Measurements from ENCODE around the gene RBM23. TPM values are rescaled to one million over a fixed set of nuclear protein-coding genes. Genes with fewer than 3 reads are reported as not detected.
A peak's percentile ranks its signal among the peaks of the same experiment; 100 is the strongest.

RBM23 gene
- total and polyA plus RNA-seq, 10 of the 15 experiments (the other 5 are each of a cell fraction or from before 2014, with no cell fraction given) = 54.0 to 72.6 (median 61.3) TPM

GRCh38 chr14:22886500-22887259 is 32.3 kb downstream of the RBM23 start (continued):
- TF ChIP-seq CTCF (IDR thresholded peaks at IDR 0.05 in 2 of 3, conservative IDR thresholded peaks at IDR 0.05 in 1 of 3; ENCODE audit: control insufficient read depth in 2 of 3, extremely low read depth in 1 of 3, insufficient read depth in 1 of 3, low read depth in 3 of 3, low read length in 3 of 3) (peak; percentile 13 to 46 (median 18); a peak in 4 of 6 replicates), MXI1 (IDR thresholded peaks at IDR 0.05; ENCODE audit: low read depth, low read length) (peak; percentile 92), E2F8 (IDR thresholded peaks at IDR 0.05; ENCODE audit: low read depth, partially characterized antibody) (no peak), DPF2 (IDR thresholded peaks at IDR 0.05) (peak; percentile 80)

GRCh38 chr14:22885975-22886374 is 33.0 kb downstream of the RBM23 start:
- no peak for ATAC-seq
- Histone ChIP-seq H3K79me2 (ENCODE audit: control insufficient read depth, insufficient read depth, low read length) (peaks cover 5% of the 10 kb centered on the region), H3K4me3 (peak overlapping the region; percentile 36), H4K20me1 (ENCODE audit: control insufficient read depth, insufficient read depth) (no peaks in the 10 kb centered on the region), H3K9ac (ENCODE audit: control insufficient read depth, insufficient read depth, low read length) (no peak overlapping the region; the same call in 1 of the 2 replicates), H3K27me3 (replicated peaks in 1 of 2; ENCODE audit: control insufficient read depth in 2 of 2, insufficient read depth in 2 of 2, low read length in 1 of 2) (no peaks in the 10 kb centered on the region), H3K4me1 (ENCODE audit: control insufficient read depth, insufficient read depth, low read length) (peaks cover 35% of the 10 kb centered on the region), H3K9me3 (replicated peaks; ENCODE audit: control insufficient read depth, insufficient read depth, low read length) (no peaks in the 10 kb centered on the region), H3K4me2 (ENCODE audit: control insufficient read depth, insufficient read depth) (peak overlapping the region; percentile 89), H3K27ac (ENCODE audit: control insufficient read depth, insufficient read depth) (no peak overlapping the region), H2AFZ (ENCODE audit: control insufficient read depth, low read depth, low read length) (peak overlapping the region; percentile 84), H3K36me3 (ENCODE audit: control insufficient read depth in 2 of 2, insufficient read depth in 2 of 2, low read length in 1 of 2) (no peaks in the 10 kb centered on the region)
- ChIA-PET RAD21 (ENCODE audit: unreplicated experiment) (interaction anchor here (0.9 to 4.1 kb wide), 8 partner anchors 8 to 315 kb away, joined by 3 to 43 read pairs (median 4); partner anchors contain the start of genes LRP10, OXA1L and RBM23), SMC1A (ENCODE audit: uncharacterized antibody, unreplicated experiment) (interaction anchor here (1.0 to 9.5 kb wide), 5 partner anchors 10 to 43 kb away, joined by 3 to 110 read pairs (median 4); partner anchors contain the start of genes LRP10, PRMT5 and RBM23), POLR2A (interaction anchor here (0.5 to 6.0 kb wide), 4 partner anchors 14 to 314 kb away, joined by 4 to 51 read pairs (median 24); partner anchors contain the start of genes LRP10 and RBM23), CTCF (interaction anchor here (0.6 to 10.8 kb wide), 12 partner anchors 10 to 329 kb away, joined by 3 to 174 read pairs (median 4); partner anchors contain the start of genes LRP10 and RBM23)
- no peak for DNase-seq (ENCODE audit: low read depth, low spot score)
- FAIRE-seq = no peak
- no TSS peak for BruUV-seq (replicated peaks)
- WGBS (ENCODE audit: insufficient coverage, insufficient replicate concordance, low lambda C conversion rate, missing lambda C conversion rate) = 95% methylated on average over 21 of the region's 21 CpGs
- in situ Hi-C loops (cut with MboI) (no loop called here), intact Hi-C loops (cut with micrococcal nuclease; ENCODE audit: unreplicated experiment) (no loop called here)
- TF ChIP-seq ZNF622 (IDR thresholded peaks at IDR 0.05) (no peak), NFXL1 (IDR thresholded peaks at IDR 0.05; ENCODE audit: borderline replicate concordance) (no peak), NFYB (IDR thresholded peaks at IDR 0.05; ENCODE audit: insufficient read depth, low read depth, low read length) (no peak), MYB (IDR thresholded peaks at IDR 0.05; ENCODE audit: borderline replicate concordance, low read depth, low read length) (no peak), ETV6 (conservative IDR thresholded peaks at IDR 0.05 in 1 of 2, IDR thresholded peaks at IDR 0.05 in 1 of 2; ENCODE audit: borderline replicate concordance in 1 of 2, low read depth in 1 of 2) (no peak), MTA2 (IDR thresholded peaks at IDR 0.05; ENCODE audit: low read depth) (no peak), JUND (IDR thresholded peaks at IDR 0.05; ENCODE audit: low read depth, low read length) (no peak), MEF2B (IDR thresholded peaks at IDR 0.05; ENCODE audit: partially characterized antibody, poor library complexity, severe bottlenecking) (no peak), RELB (IDR thresholded peaks at IDR 0.05; ENCODE audit: low read depth) (no peak)

Measured in GM12878 (cell line).